ENCODE data around the gene TMCC3.

- TF ChIP-seq CTCF (IDR thresholded peaks at IDR 0.05 in 2 of 3, conservative IDR thresholded peaks at IDR 0.05 in 1 of 3; ENCODE audit: insufficient read depth in 2 of 3, low read depth in 1 of 3, low read length in 3 of 3) (peak; percentile 58 to 69 (median 67)), HNRNPLL (IDR thresholded peaks at IDR 0.05; ENCODE audit: low read depth, low read length, poor library complexity, severe bottlenecking) (no peak), EP300 (IDR thresholded peaks at IDR 0.05; ENCODE audit: low read length) (no peak), STAG1 (CRISPR knock-in tag; IDR thresholded peaks at IDR 0.05; ENCODE audit: borderline replicate concordance) (peak; percentile 35; the same call in 1 of the 2 replicates)
- TF ChIP-seq, protein P1, sequence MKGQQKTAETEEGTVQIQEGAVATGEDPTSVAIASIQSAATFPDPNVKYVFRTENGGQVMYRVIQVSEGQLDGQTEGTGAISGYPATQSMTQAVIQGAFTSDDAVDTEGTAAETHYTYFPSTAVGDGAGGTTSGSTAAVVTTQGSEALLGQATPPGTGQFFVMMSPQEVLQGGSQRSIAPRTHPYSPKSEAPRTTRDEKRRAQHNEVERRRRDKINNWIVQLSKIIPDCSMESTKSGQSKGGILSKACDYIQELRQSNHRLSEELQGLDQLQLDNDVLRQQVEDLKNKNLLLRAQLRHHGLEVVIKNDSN (CRISPR knock-in tag; IDR thresholded peaks at IDR 0.05): no peak
- TF ChIP-seq, protein P2, sequence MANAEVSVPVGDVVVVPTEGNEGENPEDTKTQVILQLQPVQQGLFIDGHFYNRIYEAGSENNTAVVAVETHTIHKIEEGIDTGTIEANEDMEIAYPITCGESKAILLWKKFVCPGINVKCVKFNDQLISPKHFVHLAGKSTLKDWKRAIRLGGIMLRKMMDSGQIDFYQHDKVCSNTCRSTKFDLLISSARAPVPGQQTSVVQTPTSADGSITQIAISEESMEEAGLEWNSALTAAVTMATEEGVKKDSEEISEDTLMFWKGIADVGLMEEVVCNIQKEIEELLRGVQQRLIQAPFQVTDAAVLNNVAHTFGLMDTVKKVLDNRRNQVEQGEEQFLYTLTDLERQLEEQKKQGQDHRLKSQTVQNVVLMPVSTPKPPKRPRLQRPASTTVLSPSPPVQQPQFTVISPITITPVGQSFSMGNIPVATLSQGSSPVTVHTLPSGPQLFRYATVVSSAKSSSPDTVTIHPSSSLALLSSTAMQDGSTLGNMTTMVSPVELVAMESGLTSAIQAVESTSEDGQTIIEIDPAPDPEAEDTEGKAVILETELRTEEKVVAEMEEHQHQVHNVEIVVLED (CRISPR knock-in tag; IDR thresholded peaks at IDR 0.05): no peak
- TF ChIP-seq, protein P3, sequence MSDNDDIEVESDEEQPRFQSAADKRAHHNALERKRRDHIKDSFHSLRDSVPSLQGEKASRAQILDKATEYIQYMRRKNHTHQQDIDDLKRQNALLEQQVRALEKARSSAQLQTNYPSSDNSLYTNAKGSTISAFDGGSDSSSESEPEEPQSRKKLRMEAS (CRISPR knock-in tag; IDR thresholded peaks at IDR 0.05): no peak
These were observed 104.2 kb downstream of the TMCC3 start for GRCh38 chr12:94545935-94546771.

Measured in K562 (cell line).